DND-41 (cell line): ENCODE results near the gene SCMH1.

Experiments
- ATAC-seq: fragments of 200-7000 bp; cut with Tn5 transposase; 3 replicates; pipeline ENCODE4 v1.9.1; 2021; ENCODE audit warnings: low read depth; ENCODE audit not compliant: insufficient read depth
- DNase-seq: peaks from one replicate; pipeline ENCODE4 v3.0.0-alpha.2; 2020
- H2AFZ ChIP-seq: 2 replicates; pipeline ENCODE4 v1.6.0; 2012; ENCODE audit warnings: low read depth, low read length
- H3K27ac ChIP-seq: 2 replicates; pipeline ENCODE4 v1.5.1; 2012; ENCODE audit warnings: low read length, inconsistent platforms
- H3K27me3 ChIP-seq: fragments of 200-600 bp; sonication (generic); 2 replicates; pipeline ENCODE4 v1.6.0; 2012; ENCODE audit warnings: low read length, mild to moderate bottlenecking, inconsistent platforms; ENCODE audit not compliant: insufficient read depth, poor library complexity
- H3K36me3 ChIP-seq: 2 replicates; pipeline ENCODE4 v1.5.1; 2012; ENCODE audit warnings: low read length, inconsistent platforms; ENCODE audit not compliant: insufficient read depth
- H3K4me1 ChIP-seq: 2 replicates; pipeline ENCODE4 v1.5.1; 2012; ENCODE audit warnings: mild to moderate bottlenecking, low read length; ENCODE audit not compliant: insufficient read depth
- H3K4me2 ChIP-seq: 2 replicates; pipeline ENCODE4 v1.6.0; 2012; ENCODE audit warnings: mild to moderate bottlenecking, moderate library complexity, low read length, inconsistent platforms; ENCODE audit not compliant: insufficient read depth
- H3K4me3 ChIP-seq, 2 experiments: fragments of 200-600 bp in 1 of 2; shearing (Covaris generic) in 1 of 2; 2 replicates each; pipeline ENCODE4 v1.5.1; 2012 to 2016; ENCODE audit warnings: inconsistent platforms in 2 of 2, low read length in 2 of 2, mild to moderate bottlenecking in 2 of 2, low read depth in 1 of 2, moderate library complexity in 1 of 2
- H3K79me2 ChIP-seq: 2 replicates; pipeline ENCODE4 v1.6.0; 2012; ENCODE audit warnings: low read length, inconsistent platforms; ENCODE audit not compliant: insufficient read depth
- H3K9ac ChIP-seq: 2 replicates; pipeline ENCODE4 v1.6.0; 2012; ENCODE audit warnings: low read depth, mild to moderate bottlenecking, inconsistent platforms, low read length, moderate library complexity
- H3K9me3 ChIP-seq: 2 replicates; pipeline ENCODE4 v1.5.1; 2012; ENCODE audit warnings: low read length, moderate library complexity, mild to moderate bottlenecking, inconsistent platforms; ENCODE audit not compliant: insufficient read depth, severe bottlenecking
- H4K20me1 ChIP-seq: 2 replicates; pipeline ENCODE4 v1.6.0; 2012; ENCODE audit warnings: low read length; ENCODE audit not compliant: insufficient read depth
- EZH2 ChIP-seq: IDR thresholded peaks from 3 replicates; pipeline ENCODE4 v1.6.1; 2012; ENCODE audit warnings: borderline replicate concordance, low read depth, mild to moderate bottlenecking, moderate library complexity, low read length, inconsistent platforms; ENCODE audit not compliant: severe bottlenecking
- TF ChIP-seq, protein P1 (sequence below): IDR thresholded peaks from 2 replicates; pipeline ENCODE4 v1.5.1; 2012; ENCODE audit warnings: borderline replicate concordance, low read length, moderate library complexity, mild to moderate bottlenecking; ENCODE audit not compliant: poor library complexity, severe bottlenecking; ENCODE audit errors: extremely low read depth

Gene SCMH1

DNA sequence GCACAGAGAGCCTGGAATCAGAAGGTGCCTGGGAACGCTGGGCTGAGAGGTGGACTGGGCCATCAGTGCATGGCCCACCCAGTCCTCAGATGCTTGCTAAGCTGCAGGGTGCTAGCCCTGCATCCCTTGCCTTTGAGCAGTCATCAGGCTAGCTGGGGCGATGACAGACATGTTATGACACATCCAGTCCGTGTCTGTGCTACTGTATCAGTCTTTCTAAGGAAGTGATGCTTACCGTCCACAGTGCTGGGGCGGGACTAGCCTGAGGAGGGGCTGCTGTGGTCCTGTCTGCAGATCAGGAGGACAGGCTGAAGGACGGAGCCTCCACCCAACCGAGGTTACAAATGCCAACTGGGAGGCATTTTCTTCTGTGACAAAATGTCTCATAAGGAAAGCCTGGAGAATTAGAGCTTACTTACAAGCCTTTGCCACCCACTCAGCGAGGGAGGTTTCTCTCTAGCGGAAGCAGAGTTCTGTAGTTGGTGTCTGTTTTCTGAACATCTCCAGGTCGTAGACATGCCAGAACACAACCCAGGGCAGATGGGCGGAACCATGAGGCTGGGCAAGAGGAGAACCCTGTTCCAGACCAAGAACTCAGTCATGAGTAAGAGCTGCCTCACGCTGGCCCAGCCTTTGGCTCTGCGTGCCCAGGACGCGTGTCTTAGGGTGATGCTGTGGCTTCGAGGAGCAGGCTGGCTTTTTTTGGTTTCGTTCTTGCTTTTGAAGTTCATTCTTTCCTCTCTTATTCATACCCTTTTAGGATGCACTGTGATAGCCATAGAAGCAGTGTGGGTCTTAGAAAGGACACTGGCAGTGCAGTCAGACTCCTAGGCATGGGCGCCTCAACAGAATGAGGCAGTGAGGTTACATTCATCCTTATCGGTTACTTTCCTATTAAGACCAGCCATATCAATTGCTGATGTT, 234.9 kb downstream of the SCMH1 start:
- H2AFZ ChIP-seq = no peak overlapping the region
- H3K4me2 ChIP-seq = no peak overlapping the region
- H4K20me1 ChIP-seq = peaks cover 52% of the 10 kb centered on the region
- DNase-seq (no peak), ATAC-seq (no peak)
- TF ChIP-seq EZH2 = no peak
- TF ChIP-seq, protein P1, sequence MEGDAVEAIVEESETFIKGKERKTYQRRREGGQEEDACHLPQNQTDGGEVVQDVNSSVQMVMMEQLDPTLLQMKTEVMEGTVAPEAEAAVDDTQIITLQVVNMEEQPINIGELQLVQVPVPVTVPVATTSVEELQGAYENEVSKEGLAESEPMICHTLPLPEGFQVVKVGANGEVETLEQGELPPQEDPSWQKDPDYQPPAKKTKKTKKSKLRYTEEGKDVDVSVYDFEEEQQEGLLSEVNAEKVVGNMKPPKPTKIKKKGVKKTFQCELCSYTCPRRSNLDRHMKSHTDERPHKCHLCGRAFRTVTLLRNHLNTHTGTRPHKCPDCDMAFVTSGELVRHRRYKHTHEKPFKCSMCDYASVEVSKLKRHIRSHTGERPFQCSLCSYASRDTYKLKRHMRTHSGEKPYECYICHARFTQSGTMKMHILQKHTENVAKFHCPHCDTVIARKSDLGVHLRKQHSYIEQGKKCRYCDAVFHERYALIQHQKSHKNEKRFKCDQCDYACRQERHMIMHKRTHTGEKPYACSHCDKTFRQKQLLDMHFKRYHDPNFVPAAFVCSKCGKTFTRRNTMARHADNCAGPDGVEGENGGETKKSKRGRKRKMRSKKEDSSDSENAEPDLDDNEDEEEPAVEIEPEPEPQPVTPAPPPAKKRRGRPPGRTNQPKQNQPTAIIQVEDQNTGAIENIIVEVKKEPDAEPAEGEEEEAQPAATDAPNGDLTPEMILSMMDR = no peak
- H3K36me3 ChIP-seq = peaks cover 99% of the 10 kb centered on the region
- H3K27ac ChIP-seq = no peak overlapping the region
- no peaks in the 10 kb centered on the region for H3K9me3 ChIP-seq
- H3K27me3 ChIP-seq = no peaks in the 10 kb centered on the region
- H3K4me3 ChIP-seq = no peak overlapping the region
- peaks cover 12% of the 10 kb centered on the region for H3K79me2 ChIP-seq
- H3K4me1 ChIP-seq = peaks cover 16% of the 10 kb centered on the region
- H3K9ac ChIP-seq = no peak overlapping the region

DNA sequence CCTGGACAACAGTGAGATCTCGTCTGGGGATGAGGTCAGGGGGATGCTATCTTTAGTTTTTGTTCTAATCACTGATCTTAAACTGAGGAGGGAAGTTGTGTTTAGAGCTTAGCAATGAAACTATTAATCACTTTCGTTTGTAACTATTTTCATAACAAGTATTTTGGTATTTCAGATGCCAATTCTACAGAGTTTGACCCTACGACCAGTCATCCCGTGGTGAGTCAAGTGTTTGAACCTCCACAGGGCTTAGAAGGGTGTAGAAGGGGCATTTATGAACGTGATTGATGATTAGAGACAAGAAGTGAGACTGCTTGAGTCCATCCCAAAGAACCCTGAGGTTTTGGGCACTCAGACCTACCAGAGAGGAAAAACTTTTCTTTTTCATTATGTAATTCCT, 236.2 kb downstream of the SCMH1 start:
- no peaks in the 10 kb centered on the region for H3K27me3 ChIP-seq
- H3K9ac ChIP-seq = no peak overlapping the region
- TF ChIP-seq, protein P1 = no peak
- TF ChIP-seq EZH2 = no peak
- H3K36me3 ChIP-seq = peaks cover 99% of the 10 kb centered on the region
- H3K79me2 ChIP-seq = peaks cover 12% of the 10 kb centered on the region
- no peak overlapping the region for H2AFZ ChIP-seq
- no peaks in the 10 kb centered on the region for H3K9me3 ChIP-seq
- no peak overlapping the region for H3K27ac ChIP-seq
- ATAC-seq (no peak), DNase-seq (no peak)
- peaks cover 21% of the 10 kb centered on the region for H3K4me1 ChIP-seq
- no peak overlapping the region for H3K4me2 ChIP-seq
- peaks cover 58% of the 10 kb centered on the region for H4K20me1 ChIP-seq
- no peak overlapping the region for H3K4me3 ChIP-seq

DNA sequence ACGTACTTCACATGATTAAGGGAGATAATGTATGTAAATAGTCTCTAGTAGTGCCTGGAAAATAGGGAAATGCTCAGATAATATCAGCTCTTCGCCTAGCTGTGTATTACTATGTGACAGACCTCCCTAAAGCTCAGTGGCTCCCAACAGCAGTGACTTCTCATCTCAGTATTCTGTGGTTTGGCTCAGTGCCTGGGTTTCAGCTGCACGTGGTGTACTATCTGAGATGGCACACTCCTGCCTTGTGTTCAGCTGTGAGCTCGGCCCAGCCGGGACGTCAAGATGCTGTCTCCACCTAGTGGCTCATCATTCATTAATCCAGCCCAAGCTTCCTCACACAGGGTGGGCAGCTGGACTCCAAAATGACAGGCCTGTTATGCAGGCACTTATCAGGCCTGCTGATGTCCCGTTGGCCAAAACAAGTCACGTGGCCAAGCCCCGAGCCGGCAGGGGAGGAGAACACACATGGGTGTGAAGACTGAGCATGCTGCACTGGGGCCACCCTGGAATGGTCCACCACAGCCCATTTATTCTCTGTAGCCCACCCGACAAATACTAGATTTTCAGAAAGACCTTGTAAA, 238.4 kb downstream of the SCMH1 start:
- peak overlapping the region; percentile 52 for H3K27ac ChIP-seq

More for the DNA sequence above, 238.4 kb downstream of the SCMH1 start:
- Histone ChIP-seq H3K27me3 (no peaks in the 10 kb centered on the region), H3K4me1 (peaks cover 23% of the 10 kb centered on the region), H3K79me2 (peaks cover 20% of the 10 kb centered on the region), H3K4me3 (no peak overlapping the region), H3K36me3 (peaks cover 97% of the 10 kb centered on the region), H3K9ac (no peak overlapping the region), H3K9me3 (no peaks in the 10 kb centered on the region), H4K20me1 (peaks cover 56% of the 10 kb centered on the region), H2AFZ (no peak overlapping the region), H3K4me2 (no peak overlapping the region)
- no peak for TF ChIP-seq EZH2
- TF ChIP-seq, protein P1 = peak; percentile 84
- DNase-seq (peak; percentile 94), ATAC-seq (peak; percentile 99)
